ENCODE measurements around the gene ADARB2.

Gene ADARB2

DNA sequence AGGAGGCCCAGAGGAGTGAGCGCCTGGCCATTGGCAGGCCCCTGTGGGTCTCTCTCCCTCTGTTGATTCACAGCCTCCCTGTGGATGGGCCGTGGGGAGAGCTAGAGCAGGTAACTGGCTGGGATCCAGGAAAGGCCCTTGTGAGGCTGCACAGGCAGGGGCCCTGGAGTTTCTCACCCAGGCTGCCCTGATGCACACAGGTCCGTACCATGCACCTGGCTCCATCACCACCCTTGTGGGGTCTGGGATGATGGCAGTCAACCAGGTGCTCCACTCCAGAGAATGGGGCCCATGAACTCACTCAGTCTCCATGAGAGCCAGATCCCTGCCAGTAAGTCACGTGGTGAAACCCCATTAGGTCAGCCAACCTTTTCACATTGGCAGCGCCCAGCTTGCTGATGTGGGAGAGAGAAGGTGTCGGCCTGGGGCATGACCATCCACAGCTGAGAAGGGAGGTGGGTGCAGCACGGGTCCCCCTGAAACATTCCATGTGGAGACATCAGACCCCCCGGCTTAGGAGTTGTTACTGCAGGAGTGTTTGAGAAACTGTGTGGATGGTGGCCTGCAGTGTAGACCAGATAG, 320.8 kb downstream of the ADARB2 start:
- no peak for DNase-seq

DNA sequence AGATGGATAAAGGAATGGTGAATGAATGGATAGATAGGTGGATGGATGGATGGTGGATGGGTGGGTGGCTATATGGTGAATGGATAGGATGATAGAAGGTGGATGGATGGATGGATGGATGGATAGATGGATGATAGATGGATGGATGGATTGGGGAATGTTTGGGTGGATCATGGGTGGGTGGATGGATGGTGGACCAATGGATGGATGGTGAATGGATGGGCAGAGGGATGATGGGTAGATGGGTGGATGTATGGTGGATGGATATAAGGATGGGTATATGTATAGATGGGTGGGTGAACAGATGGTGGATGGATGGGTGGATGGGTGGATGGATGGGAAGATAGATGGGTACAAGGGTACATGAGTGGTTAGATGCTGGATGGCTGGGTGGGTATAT, 322.4 kb downstream of the ADARB2 start:
- no peak for DNase-seq

DNA sequence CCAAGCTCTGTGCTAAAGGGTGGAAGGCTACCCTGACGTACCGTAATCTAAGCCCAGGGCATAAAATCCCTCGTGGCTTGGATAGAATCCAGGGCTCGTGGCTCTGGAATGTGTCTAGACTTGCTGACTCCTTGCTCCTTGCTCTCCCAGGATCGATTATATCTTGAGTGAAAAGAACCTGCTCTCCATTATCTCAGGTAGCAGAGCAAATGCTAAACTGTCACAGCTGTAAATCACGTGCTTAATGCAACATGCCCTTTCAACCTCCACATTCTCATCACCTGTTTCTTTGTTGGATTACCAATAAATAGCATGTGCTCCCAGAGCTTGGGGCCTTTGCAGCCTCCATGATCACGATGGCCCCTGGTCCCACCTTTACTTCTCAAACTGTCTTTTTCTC, 323.0 kb downstream of the ADARB2 start:
- DNase-seq = peak in 1 of 3 experiments; percentile 28

DNA sequence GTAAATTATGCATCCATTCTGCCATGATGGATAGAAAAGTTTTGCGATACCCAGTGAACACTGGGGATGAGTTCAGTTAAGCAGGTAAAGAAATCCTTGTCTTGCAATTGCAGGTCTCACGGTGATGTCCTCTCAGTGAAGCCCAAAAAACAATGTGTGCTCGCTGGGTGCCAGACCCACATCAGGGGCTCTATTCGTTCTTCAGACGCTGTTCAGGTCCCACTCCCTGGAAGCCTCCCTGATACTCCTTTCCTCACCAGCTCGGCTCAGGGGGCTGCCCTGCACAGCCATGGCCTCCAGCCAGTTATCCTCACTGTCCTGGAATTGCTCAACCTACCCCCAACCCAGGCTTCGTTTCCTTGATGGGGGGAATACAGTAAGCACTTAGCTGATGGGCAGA, 323.5 kb downstream of the ADARB2 start:
- no peak for DNase-seq

DNA sequence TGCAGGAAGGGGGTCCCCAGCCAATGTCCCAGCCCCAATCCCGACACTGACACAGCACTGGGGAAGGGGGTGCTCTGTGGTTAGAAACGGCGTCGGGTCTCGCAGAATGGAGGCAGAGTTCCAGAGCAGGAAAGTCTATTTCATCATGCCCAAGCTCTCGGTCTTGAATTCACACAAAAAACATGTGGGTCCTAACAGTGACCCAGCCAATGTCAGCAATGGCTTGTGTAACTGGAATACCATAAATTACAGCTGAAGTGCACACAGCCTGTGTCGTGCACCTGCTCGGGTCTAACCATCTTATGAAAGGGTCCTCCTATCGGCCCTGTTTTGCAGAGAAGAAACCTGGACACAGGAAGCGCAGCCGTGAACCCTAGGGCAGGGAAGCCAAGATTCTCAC, 324.1 kb downstream of the ADARB2 start:
- peak in 1 of 3 experiments; percentile 33 for DNase-seq

DNA sequence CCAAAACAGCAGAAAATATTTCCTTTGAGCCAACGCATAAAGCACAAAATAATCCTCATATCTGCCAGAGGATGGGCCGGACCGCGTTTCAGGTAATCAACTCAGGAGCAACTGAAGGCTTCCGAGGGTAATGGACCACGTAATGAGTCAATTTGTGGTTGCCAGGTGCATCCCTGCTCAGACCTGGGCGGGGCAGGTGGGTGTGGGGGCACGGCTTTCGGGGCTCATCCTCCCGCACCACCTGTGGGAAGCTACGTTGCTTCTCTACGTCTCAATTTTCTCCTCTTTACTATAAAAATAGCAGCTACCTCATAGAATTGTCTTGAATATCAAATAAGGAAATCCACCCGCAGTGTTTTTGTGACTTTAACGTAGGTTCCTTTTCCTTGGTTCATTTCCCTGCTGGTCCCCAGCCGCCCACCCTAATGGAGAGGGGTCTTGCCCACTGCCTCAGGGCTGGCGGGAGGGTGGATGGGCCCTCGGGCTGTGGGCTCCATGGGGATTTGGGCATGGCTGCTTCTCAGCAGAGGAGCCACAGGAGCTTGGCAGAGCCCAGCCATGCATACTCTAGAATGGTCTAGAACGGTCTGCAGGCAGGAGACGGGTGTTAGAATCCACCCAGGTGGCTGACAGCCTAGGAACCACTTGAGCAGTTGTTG, 324.7 kb downstream of the ADARB2 start:
- peak in 2 of 3 experiments; percentile 1 to 87 for DNase-seq

DNA sequence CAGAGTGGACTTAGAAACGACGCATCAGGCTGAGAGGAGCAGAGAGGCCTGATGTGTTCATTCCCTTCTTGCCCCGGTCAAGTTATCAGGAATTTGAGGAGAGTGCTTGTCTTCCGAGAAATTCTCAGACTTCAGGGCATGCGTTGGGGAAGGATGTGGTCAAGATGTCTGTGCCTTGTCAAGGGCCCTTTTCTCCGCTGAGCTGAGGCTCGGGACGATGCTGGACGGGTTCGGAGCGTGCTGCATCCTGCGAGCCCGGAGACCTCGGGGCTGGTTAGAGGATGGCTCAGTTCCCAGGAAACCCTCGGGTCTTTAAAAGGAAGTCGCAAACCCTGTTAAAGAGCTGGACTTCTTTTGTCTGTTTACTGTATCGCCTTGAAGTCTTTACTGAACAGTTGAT, 325.4 kb downstream of the ADARB2 start:
- no peak for DNase-seq

DNA sequence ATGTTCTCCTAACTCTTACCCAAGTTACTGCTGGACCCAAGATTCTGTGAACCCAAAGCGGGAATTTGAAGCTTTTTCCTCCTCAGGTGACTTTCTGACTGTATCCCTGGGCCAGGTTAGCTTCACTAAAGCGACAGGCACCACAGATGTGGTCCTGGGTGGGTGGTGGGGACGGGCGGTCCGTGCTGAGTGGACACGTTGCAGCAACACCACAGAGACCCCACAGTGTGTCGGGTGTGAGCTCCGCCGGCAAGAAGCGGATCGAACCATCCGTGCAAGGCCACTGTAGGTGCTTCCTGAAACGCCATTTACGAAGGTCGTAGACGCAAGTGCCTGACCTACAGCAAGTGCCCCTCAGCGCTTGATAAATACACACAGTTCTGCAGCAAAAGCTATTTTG, 325.9 kb downstream of the ADARB2 start:
- DNase-seq = no peak

DNA sequence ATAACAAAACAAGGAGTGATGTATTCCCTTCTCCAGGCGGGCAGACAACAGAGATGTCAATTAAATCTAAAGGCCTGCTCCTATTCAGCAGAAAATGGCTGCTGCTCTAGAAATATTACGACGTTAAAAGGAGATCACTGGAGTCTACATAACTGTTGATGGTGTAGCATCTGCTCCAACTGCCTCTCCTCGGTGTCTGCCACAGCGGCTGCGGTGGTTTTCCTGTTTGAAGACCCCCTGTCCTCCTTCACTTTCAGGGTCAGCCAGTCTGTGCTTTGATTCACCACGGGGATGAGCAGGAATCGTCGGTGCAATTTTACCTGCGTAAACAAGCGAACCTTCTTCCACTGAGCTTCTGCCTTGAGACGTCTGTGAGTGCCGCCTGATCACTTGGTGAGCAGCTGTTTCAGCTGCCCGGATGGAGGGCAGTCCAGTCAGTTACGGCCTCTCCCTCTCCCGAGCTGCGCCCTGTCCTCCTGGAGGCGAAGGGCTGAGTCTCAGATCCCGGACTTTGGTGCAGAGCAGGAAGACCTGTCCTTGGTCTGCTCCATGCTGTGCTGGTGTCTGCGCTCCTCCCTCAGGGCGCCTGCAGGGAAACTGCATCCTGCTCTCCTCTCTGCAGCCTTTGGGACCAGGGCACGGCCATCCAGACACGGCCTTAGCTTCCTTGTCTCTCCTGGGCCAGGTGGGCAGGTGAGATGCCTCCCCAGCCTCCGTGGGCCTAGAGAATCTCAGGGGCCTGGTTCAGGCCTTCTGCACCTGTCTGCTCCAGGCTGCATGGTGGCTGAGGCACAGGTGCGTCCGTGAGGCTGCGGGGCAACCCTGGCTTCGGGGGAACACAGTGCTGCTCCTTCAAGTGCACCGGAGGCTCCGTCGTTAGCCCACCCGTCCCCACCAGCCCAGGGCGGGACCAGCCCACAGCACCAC, 326.6 kb downstream of the ADARB2 start:
- no peak for DNase-seq

DNA sequence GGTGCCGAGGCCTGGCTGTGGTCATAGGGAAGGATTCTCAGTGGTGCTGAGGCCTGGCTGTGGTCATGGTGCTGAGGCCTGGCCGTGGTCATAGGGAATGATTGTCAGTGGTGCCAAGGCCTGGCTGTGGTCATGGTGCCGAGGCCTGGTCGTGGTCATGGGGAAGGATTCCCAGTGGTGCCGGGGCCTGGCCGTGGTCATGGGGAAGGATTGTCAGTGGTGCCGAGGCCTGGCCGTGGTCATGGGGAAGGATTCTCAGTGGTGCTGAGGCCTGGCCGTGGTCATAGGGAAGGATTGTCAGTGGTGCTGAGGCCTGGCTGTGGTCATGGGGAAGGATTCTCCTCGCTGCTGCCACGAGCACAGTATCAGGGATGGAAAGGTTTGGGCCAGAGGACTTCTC, 327.3 kb downstream of the ADARB2 start:
- no peak for DNase-seq

DNA sequence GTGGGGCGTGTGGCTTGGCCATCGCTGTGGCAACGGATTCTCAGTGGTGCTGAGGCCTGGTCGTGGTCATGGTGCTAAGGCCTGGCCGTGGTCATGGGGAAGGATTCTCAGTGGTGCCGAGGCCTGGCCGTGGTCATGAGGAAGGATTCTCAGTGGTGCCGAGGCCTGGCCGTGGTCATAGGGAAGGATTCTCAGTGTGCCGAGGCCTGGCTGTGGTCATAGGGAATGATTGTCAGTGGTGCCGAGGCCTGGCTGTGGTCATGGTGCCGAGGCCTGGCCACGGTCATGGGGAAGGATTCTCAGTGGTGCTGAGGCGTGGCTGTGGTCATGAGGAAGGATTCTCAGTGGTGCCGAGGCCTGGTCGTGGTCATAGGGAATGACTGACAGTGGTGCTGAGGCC, 327.9 kb downstream of the ADARB2 start:
- DNase-seq = no peak

DNA sequence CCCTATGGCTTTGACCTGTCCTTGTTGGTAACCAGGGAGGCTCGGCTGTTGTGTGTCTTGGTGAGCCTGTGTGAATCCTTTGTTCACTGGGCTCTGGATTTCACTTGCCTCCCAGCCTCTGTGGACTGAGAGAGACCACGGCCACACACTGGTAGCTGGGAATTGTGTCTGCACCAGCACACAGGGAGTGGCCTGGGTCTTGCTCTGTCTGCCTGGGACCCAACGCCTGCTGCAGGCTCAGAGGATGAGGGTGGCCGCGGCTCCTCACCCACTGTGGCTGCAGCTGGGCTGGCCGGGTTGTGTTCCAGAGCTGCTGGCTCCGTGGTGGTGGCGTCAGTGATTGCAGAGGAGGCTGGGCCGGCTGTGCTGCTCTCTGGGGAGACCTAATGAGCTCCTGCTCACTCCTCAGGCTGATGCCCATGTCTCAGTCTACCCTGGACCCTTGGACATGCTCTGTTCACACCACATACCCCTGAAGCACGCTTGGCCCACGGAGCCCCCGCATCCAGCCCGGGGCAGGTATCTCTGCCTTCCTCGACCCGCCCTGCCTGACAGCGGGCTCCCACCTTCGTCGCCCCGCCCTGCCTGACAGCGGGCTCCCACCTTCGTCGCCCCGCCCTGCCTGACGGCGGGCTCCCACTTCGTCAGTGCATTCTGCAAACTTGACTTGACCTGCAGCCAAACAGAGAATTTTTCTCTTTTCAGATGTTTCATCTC, 328.5 kb downstream of the ADARB2 start:
- no peak for DNase-seq

DNA sequence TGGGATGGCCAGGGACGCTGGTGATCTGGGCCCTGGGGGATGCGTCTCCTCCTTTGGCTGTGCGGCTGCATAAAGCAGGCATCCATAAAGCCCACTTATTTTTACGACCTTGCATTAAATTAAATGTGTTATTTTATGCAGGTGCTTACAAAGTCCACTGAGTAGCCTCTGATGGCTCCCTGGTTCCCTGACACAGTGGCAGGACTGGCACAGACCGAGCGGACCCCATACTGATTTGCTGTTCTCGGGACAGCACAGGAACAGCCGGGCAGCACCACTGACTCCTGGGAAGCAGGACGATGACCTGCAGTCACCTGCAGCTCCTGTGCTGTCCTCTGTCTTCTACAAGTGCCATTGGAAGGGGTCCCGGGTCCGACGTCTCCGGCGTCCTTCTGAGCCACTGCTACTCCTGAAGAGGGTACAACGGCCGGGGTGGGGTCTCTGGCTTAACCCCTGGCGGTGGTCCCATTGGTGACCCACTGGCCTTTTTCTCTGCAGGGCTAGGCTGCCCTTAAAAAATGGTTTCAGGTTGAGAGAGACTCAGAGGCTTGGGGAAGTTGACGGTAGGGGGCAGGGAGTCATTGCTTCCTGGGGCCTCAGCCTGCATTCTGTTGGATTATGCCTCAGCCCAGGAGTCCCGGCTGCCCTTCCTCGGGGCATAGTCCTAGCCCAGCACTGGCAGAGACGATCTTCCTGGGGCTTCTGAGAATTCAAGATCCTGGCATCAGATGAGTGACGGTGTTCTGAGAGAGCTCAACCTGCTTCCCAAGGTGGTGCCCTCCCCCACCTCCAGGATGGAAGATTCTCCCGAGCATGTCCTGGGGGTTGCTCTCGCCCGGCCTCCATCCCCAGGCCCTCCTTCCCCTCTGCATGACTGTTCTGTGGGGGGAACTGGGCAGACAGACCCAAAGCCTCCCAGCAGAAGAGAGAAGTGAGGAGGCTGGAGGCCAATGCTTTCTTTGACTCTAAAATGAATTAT, 330.1 kb downstream of the ADARB2 start:
- DNase-seq = no peak

DNA sequence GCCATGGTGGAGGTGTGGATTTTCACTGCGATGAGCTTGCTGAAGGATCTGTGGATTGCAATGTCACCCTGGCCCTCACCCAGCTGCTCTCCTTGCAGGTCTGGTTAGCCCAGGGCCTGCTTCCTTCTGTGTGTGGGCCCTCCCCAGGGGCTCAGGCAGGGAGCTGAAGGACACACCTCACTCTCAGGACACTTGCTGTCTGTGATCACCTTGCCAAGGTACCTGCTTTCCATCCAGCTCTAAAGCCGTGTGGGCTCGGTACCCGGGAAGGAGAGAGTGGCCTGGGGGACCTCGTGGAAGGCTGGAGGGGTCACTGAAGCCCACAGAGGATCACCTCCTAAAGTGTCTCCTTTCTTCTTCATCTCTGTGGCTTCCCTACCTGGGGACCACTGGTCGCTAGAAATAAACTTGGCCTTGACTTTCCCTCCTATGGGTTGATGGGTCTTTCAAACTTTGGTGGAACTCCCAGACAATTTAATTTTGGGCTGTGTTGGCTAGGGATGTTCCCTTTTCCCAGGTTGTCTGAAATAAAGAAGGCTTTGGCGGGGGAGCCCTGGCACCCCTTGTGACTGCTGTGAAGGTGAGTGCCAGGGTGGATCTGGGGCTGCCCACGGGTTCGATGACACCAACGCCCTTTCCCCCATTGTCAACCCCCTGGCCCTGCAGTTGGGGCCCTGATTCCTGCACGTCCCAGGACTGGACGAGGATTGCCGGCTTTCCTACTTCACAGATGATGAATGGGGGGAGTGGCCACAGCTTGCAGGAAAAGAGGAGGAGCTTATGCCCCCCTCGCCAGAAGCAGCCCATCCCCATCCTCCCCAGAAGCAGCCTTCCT, 331.0 kb downstream of the ADARB2 start:
- DNase-seq = no peak

DNA sequence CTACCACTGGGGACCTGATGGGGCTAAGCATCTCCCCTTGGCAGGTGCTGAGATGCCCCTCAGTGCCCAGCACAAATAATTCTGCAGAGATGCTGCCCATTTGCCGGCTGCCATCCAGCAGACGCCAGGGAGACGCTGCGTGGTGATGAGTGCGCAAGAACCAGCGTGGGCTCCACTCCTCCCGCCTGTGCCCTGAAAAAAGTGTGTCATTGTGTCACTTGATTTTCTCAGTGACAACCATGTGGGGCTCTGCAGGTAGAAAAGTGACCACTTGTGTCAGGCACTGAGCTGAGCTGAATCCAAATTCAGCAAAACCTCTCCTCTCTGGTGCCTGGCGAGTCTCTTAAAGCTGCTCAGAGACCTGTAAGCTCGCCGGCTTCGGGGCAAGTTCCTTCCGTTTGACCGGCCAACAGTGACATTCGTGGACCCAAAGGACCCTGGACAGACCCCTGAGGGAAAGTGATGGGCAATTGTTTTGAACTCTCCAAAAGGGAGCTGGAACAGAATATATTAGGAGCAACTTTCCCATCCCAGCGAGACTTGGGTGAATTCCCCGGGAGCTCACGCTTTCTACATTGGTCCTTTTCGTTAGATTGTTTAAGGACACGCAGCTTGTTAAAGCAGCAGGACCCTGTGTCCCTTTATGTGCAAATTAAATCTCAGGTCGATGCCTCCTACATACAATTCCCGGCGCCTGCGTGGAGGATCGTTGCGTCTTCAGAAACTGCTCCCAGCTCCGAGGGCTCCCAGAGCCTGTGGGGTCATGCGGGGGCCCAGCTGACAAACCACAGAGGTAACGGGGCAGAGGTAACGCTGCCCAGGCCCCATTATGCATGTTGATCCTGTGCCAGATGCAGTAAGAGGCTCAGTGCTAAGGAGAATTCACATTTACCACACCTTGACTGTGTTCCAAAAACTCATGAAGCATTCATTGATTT, 332.7 kb downstream of the ADARB2 start:
- DNase-seq = no peak

DNA sequence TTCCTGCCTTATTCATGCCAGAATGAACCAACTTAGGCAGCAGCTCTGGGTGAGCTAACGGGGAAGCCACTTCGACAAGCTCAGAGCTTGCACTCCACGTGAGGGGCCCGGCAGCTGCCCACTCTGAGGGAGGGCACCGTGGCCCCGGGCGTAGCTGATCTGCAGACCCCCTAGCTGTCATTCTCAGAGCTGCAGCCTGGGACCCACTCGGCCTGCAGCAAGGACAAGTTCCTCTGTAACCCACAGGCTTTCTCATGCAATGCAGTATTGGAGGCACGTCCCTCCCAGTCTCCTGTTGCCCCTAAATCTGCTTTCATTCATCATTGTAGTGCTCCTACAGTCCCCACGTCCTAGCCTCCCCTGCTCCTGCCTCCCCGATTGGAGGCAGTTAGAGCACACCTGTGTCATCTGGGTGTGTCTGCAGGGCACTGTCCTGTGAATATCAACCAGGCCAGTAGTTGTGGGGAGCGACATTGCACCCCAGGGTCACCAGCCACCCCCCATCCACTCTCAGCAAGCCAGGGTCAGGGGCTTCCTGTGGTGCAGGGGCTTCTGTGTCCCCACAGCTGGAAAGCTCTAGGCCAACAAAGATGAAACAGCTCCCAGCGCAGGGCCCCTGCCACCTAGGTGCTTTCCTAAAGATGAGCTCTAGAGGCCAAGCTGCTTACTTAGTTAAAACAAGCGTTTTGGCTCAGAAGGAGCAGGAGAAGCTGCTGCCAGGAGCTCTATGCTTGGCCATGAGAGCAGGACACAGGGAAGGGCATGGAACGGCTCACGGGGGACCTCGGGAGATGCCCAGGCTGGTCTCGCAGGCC, 333.6 kb downstream of the ADARB2 start:
- DNase-seq = no peak

DNA sequence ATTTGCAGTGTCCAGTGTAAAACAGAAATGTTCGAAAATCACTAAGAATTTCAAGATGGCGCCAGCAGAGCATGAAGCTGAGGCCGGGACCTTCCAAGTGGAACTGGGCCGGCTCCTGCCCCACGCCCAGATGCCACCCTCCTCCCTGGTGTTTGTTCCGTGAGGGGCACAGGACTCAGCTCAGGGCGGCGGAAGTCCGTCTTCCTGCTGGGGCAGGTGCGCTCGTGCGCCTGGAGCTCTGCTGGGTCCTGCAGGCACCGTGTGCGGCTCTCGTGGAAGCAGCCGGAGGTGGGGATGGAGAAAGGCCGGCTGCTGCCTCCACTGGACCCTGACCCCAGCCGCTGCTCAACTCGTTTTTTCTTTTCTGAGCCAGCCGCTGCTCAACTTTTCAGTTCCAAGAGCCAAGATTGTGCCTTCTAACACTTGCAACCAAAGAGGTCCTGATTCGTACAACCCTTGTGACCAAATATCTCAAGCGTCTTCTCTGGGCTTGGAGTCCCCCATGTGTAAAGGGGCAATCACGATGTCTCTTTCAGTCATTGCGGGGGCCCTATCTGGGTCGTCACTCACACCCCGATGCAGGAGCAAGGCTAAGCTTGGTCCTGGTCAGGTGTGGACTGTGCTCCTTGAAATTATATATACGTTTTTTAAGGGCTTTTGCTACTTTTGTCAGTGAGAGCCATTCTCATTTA, 334.4 kb downstream of the ADARB2 start:
- DNase-seq = no peak

DNA sequence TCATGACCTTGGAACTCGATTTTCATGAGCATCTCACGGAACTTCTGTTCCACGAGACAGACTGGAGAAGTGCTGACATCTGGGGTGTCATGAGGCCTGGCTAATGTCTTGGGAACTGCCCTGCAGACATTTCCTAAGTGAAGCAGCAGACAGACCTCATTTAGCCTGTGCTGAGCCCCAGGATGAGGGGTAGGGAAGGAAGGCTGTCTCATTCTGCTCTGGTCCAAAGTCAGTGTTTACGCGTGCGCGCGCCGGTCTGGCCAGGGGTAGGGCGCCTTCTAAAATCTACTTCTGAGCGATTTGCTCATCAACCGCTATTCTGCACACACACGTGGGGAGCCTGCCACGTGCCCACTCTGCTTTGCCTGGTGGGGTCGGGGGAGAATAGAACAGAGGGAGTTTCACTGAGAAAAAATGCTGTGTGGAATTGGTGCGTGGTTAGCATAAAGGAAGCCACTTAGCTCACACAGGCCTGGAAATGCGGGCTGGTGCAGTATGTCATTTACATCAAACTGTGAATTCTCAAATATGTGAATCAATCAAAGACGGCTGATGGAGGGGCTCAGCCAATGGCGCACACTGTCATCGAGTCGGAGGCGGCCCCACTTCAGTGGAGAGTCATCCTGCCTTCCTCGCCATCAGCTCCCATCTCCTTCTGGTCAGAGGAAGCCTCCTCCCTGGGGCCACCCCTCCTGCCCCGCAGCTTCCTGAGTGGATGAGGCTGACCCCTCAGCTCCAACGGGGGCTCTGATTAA, 335.1 kb downstream of the ADARB2 start:
- no peak for DNase-seq

All from NCI-H1417 (cell line).